ENCODE measurements around the gene SLC25A43. TPM values are rescaled to one million over a fixed set of nuclear protein-coding genes. Genes with fewer than 3 reads are reported as not detected.
A peak's percentile ranks its signal among the peaks of the same experiment; 100 is the strongest.

The SLC25A43 gene
- polyA plus RNA-seq, 2 of the 4 experiments (the other 2 are of a cell fraction), result 27.4 to 31.2 TPM

GRCh38 chrX:119468551-119469312, 69.6 kb downstream of the SLC25A43 start (continued):
- TF ChIP-seq MAFK (IDR thresholded peaks at IDR 0.05; ENCODE audit: partially characterized antibody) (no peak), HES2 (IDR thresholded peaks at IDR 0.05) (no peak), ZFP36 (IDR thresholded peaks at IDR 0.05; ENCODE audit: borderline replicate concordance, partially characterized antibody) (no peak), ZC3H11A (IDR thresholded peaks at IDR 0.05) (no peak), MAZ (IDR thresholded peaks at IDR 0.05; ENCODE audit: borderline replicate concordance, low read depth, low read length) (no peak)

GRCh38 chrX:119469313-119469635, 70.1 kb downstream of the SLC25A43 start:
- peak overlapping the region; percentile 97 for H3K4me2 ChIP-seq
- ATAC-seq, result peak in 1 of 2 experiments; percentile 0; a peak in 2 of 6 replicates
- no peak for DNase-seq (ENCODE audit: low read depth in 1 of 2, low spot score in 1 of 2)
- H3K9me3 ChIP-seq, result no peaks in the 10 kb centered on the region
- 7% methylated on average over 2 of the region's 8 CpGs for WGBS (ENCODE audit: missing lambda C conversion rate)
- CTCF ChIA-PET, result interaction anchor here (0.6 to 5.0 kb wide), 16 partner anchors 8 to 313 kb away, joined by 3 to 34 read pairs (median 4); no protein-coding TSS in a partner anchor
- FAIRE-seq, result no peak
- H3K4me3 ChIP-seq, result peak overlapping the region; percentile 98
- TF ChIP-seq EHMT2 (IDR thresholded peaks at IDR 0.05; ENCODE audit: low read depth), result no peak
- no peak for TF ChIP-seq HOXB5 (CRISPR knock-in tag; IDR thresholded peaks at IDR 0.05)
- TF ChIP-seq TFCP2L1 (CRISPR knock-in tag; IDR thresholded peaks at IDR 0.05), result no peak
- TF ChIP-seq ELK1 (IDR thresholded peaks at IDR 0.05; ENCODE audit: low read depth, low read length), result no peak
- TF ChIP-seq BHLHE40 (IDR thresholded peaks at IDR 0.05; ENCODE audit: low read depth, low read length), result no peak
- TF ChIP-seq RCOR1 (IDR thresholded peaks at IDR 0.05; ENCODE audit: low read depth, low read length), result no peak
- TF ChIP-seq RARB (CRISPR knock-in tag; IDR thresholded peaks at IDR 0.05), result no peak
- no peak for TF ChIP-seq HOXB13 (CRISPR knock-in tag; IDR thresholded peaks at IDR 0.05; ENCODE audit: low read depth)
- TF ChIP-seq ZNF302 (CRISPR knock-in tag; IDR thresholded peaks at IDR 0.05), result no peak
- TF ChIP-seq SMC3 (IDR thresholded peaks at IDR 0.05), result no peak
- TF ChIP-seq HEYL (CRISPR knock-in tag; IDR thresholded peaks at IDR 0.05), result no peak
- H3K4me1 ChIP-seq, result peaks cover 17% of the 10 kb centered on the region
- POLR2A ChIA-PET, result interaction anchor here (0.8 to 2.0 kb wide), 4 partner anchors 9 to 105 kb away, joined by 4 to 28 read pairs (median 11); partner anchors contain the start of gene UBE2A
- H3K27ac ChIP-seq, result peak overlapping the region; percentile 97 to 98

- DNase-seq (ENCODE audit: low read depth in 1 of 2, low spot score in 1 of 2) (no peak), FAIRE-seq (no peak), ATAC-seq (no peak)
- peaks cover 38% of the 10 kb centered on the region for H3K4me1 ChIP-seq
- no peak overlapping the region for H3K27ac ChIP-seq
- CTCF ChIA-PET, result interaction anchor here (1.0 to 26.9 kb wide), 5 partner anchors 8 to 279 kb away, joined by 3 to 814 read pairs (median 10); no protein-coding TSS in a partner anchor
- WGBS (ENCODE audit: missing lambda C conversion rate), result 78% methylated on average over 23 of the region's 23 CpGs
- TF ChIP-seq CHD4 (IDR thresholded peaks at IDR 0.05; ENCODE audit: borderline replicate concordance) (no peak), BCL3 (IDR thresholded peaks at IDR 0.05) (no peak), RAD21 (conservative IDR thresholded peaks at IDR 0.05 in 1 of 2, IDR thresholded peaks at IDR 0.05 in 1 of 2) (no peak), POLR2AphosphoS2 (conservative IDR thresholded peaks at IDR 0.05; ENCODE audit: low read length) (no peak), ZSCAN20 (CRISPR knock-in tag; IDR thresholded peaks at IDR 0.05) (no peak), ESRRA (IDR thresholded peaks at IDR 0.05; ENCODE audit: borderline replicate concordance, low read length) (no peak), FOSL2 (IDR thresholded peaks at IDR 0.05) (no peak), FOSL2 (CRISPR knock-in tag; IDR thresholded peaks at IDR 0.05) (no peak), CBX8 (IDR thresholded peaks at IDR 0.05) (no peak), RFX5 (IDR thresholded peaks at IDR 0.05) (no peak), JUN (IDR thresholded peaks at IDR 0.05) (no peak), RNF2 (IDR thresholded peaks at IDR 0.05; ENCODE audit: borderline replicate concordance, low read depth) (no peak), HOXB5 (CRISPR knock-in tag; IDR thresholded peaks at IDR 0.05) (no peak), KDM1A (IDR thresholded peaks at IDR 0.05; ENCODE audit: low read depth) (no peak), SMC3 (IDR thresholded peaks at IDR 0.05) (no peak), ATOH8 (CRISPR knock-in tag; IDR thresholded peaks at IDR 0.05; ENCODE audit: low read depth) (no peak), PHF8 (IDR thresholded peaks at IDR 0.05; ENCODE audit: borderline replicate concordance, low read depth) (no peak), KDM5A (IDR thresholded peaks at IDR 0.05) (no peak)
- H3K9me3 ChIP-seq, result no peaks in the 10 kb centered on the region
- H3K4me3 ChIP-seq, result no peak overlapping the region
- POLR2A ChIA-PET, result no interaction called here
- H3K4me2 ChIP-seq, result no peak overlapping the region
These were observed 75.7 kb downstream of the SLC25A43 start for GRCh38 chrX:119474615-119475388.
